Glomerular endothelial cell (primary cell): ENCODE measurements around the gene DNLZ. TPM values are rescaled to one million over a fixed set of nuclear protein-coding genes. Genes with fewer than 3 reads are reported as not detected.
"Not testable (repeated sequence)": the region's sequence is repeated elsewhere in the genome, so short reads cannot be mapped to it uniquely, and the experiment has no call there.

Experiments used
- DNase-seq: peaks from one replicate; pipeline ENCODE4 v3.0.0-alpha.2; 2011; ENCODE audit warnings: low read depth, low spot score; ENCODE audit errors: extremely low read depth
- total RNA-seq: library from RNA; depleted of rRNA; stranded (reverse); fragments of >200 nt; gene quantifications from 2 replicates; pipeline ENCODE4 v1.2.3, GENCODE V29; 2015

Gene DNLZ
- total RNA-seq, 1 donor from 2014 or later: 50.4 TPM

- not testable (repeated sequence) for DNase-seq
Observed at GRCh38 chr9:136320972-136321371, 42.6 kb downstream of the DNLZ start.

- DNase-seq: not testable (repeated sequence)
Observed at GRCh38 chr9:136319955-136320354, 43.6 kb downstream of the DNLZ start.

DNA sequence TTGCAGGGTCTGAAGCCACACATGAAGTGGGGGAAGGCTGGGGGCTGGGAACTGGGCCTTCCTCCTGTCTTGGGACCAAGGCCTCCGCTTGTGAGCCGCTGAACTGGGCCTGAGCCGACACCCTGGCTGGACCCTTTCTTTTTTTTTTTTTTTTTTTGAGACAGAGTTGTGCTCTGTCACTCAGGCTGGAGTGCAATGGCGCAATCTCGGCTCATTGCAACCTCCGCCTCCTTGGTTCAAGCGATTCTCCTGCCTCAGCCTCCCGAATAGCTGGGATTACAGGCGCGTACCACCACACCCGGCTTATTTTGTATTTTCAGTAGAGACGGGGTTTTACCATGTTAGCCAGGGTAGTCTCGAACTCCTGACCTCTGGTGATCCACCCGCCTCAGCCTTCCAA is 44.3 kb downstream of the DNLZ start:
- DNase-seq: not testable (repeated sequence)

GRCh38 chr9:136318776-136319241 is 44.7 kb downstream of the DNLZ start:
- no peak for DNase-seq

DNA sequence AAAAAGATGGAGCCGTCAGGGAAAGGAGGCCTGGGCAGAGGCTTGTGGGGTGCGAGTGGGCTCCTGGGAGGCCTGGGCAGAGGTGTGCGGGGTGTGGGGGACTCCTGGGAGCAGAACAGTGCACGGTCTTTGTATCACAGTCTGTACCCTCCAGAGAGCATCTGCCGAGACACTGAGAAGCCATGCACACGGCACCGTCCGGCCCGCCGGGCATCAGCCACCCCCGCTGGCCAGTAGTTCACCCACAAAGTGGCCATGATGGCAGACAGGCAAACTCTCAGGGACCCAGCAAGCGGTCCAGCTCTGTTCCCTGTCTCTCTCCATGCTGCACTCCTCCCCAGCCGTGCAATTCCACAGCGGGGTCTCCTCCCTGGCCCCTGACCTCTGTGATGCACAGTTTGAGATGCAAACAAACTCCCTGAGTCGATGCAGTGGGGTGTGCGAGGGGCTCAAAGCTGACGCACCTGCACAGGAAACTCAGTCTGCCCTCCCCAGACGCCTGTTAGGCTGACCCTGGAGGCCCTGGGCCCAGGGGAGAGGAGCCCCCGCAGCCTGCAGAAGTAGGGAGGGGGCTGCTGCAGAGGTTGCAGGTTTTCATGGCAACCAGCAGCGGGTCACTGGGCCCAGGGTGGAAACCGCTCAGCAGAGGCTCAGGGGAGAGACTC is 45.3 kb downstream of the DNLZ start:
- no peak for DNase-seq

DNA sequence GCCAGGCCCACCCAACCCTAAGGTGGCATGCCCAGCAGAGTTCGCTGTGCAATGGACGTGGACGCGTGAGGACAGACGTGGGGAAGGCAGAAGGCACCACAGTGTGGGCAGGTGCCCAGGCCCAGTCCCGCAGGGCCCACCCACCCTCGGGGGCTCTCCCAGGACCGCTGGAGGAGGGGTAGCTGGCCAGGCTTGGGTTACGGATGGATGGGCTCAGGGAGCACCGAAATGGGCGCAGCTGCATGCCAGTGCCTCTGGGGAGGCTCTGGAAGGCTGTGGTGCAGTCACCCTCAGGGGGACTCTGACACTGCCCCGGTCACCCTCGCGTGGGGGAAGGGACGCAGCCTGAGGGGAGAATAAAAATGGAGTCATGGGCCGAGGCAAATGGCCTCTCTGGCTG is 45.8 kb downstream of the DNLZ start:
- DNase-seq: no peak

- DNase-seq: no peak
Observed at GRCh38 chr9:136316896-136317676, 46.5 kb downstream of the DNLZ start.

- no peak for DNase-seq
Observed at GRCh38 chr9:136316271-136316751, 47.2 kb downstream of the DNLZ start.

- DNase-seq: no peak
Observed at GRCh38 chr9:136314944-136315343, 48.6 kb downstream of the DNLZ start.

DNA sequence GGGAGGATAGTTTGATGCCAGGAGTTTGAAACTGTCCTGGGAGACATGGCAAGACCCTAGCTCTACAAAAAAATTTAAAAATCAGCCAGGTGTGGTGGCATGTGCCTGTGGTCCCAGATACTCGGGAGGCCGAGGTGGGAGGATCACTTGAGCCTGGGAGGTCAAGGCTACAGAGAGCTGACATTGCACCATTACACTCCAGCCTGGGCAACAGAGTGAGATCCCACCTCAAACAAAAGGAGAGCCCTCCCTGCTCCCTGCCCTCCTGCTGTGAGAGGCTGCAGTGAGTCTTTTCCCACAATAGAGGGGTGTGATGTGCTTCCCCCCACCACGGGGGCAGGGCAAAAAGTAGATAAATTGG is 49.5 kb downstream of the DNLZ start:
- no peak for DNase-seq

GRCh38 chr9:136313111-136314055 is 50.2 kb downstream of the DNLZ start:
- no peak for DNase-seq

DNA sequence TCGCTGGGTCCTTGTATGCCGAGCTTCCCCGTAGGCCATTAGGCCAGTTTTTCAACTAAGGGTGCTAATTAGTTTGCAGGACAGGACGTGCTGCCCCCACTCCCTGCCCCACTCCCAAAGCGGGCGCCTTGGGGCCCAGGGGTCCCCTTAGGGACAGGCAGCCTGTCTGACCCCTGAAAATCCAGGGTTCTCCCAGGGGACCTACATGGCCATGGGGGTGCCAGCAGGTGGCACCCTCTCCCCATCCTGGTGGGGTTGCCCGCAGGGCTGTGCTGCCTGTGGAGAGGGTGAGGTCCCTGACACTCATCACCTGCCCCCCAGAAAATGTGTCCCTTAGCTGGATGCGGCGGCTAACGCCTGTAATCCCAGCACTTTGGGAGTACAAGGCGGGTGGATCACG is 51.1 kb downstream of the DNLZ start:
- no peak for DNase-seq

GRCh38 chr9:136312009-136312375 is 51.6 kb downstream of the DNLZ start:
- no peak for DNase-seq

DNA sequence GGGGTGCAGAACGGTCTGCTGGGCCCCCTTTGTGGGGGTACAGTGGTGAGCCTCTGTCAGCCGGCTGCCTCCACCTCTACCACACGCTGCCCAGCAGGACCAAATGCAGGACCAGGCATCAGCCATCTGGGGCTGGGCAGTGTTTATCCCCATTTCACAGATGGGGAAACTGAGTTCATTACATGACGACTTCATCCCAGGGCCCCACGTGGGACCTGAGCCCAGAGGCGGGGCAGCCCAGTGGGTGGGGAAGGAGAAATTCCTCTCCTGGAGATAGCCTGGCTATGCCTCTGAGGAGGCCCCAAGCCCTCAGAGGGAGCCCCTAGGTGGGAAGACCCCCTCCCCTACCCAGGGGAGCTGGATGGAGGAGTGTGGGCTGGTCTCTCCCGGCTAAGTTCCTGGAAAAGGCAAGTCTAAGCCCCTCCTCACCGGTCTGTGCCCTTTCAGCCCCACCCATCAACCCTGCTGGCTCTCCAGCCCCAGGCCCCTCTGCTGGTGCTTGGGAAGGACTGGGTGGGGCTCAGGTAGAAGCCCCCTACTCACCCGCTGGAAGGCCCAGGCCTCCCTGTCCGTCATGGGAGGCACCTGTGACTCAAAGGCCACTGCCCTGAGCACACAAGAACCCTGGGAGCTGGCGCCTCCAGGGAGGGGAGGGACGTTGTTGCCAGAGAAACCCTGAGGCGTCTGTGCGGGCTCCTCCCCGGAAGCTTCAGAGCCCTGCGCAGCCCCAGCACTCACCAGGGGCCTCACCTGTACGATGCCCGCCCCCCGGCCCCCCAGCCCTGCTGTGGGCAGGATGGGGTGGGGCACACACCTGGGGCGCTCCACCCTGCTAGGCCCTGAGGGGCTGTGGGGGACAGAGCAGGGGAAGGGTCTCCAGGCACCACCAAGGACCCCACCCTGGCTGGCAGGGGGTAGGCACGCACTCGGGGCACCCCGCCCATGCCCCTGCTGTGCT is 52.2 kb downstream of the DNLZ start:
- no peak for DNase-seq

DNA sequence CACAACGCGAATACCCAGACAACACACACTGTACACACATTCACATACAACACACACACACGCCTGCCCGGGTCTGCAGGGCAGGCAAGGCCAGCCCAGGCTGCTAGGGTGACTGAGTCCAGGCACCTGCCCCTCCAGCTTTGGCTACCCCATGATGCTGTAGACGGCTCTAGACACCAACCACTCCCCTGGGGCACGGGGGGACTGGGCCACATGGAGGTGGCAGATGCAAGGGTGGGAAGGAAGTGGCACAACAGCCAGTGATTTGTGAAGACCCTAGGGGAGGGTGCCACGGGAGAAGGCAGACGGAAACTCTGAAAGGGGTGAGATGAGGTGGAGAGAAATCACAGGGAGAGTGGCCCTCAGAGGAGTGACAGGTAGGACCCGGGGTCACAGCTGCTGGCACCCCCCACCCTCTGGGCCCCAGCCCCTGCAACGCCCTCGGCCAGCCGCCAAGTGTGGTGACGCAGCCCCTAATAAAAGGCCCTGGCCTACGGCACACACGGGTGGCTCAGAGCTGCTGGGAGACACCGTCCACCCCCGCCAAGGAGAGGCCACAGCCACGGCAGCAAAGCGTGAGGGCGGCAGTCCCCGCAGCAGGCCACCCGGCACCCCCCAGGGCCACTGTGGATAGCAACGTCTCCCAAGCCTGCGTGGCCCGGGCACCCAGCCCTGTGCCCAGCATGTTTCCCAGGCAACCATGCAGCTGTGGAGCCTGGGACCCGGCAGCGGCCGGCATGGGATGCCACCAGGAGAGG is 53.1 kb downstream of the DNLZ start:
- DNase-seq: no peak

- DNase-seq: no peak
Observed at GRCh38 chr9:136309806-136310220, 53.7 kb downstream of the DNLZ start.
